Measurements from ENCODE around the gene CNTNAP3. TPM values are rescaled to one million over a fixed set of nuclear protein-coding genes. Genes with fewer than 3 reads are reported as not detected.
A peak's percentile ranks its signal among the peaks of the same experiment; 100 is the strongest.
"Not testable (repeated sequence)": the region's sequence is repeated elsewhere in the genome, so short reads cannot be mapped to it uniquely, and the experiment has no call there.

CNTNAP3 gene
- under 1 TPM; 0.28 to 0.98 (median 0.80) TPM for total RNA-seq
- under 1 TPM; 0.53 to 0.92 TPM for polyA plus RNA-seq

DNA sequence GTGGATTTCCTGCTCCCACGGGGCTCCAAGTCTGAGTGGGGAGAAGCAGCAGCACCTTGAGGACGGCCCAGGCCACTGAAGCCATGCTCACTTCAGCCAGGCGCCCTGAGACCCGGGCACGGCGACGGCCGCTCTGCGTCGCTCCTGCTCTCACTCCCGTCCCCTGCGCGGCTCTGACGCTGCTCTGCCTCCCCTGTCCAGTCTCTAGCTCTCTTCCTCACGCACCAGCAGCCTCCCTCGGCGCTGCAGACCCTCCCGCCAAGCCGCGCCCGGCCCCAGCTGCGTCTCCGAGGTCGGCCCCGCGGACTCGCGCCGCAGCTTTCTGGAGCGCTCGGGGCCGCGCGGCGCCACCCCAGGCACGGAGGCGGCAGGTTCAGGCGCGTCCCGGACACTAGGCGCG is at the start of gene CNTNAP3:
TSS of gene CNTNAP3 (minus strand) at position 188 of the 400 bp plus-strand sequence. CDS start at position 85, 103 bp downstream.
- FAIRE-seq; ATAC-seq; H3K27me3 ChIP-seq; H3K36me3 ChIP-seq; H3K27ac ChIP-seq; H3K4me1 ChIP-seq; intact Hi-C loops (cut with DNase I); H3K9me3 ChIP-seq; H3K4me3 ChIP-seq: not testable (repeated sequence)
- WGBS, 2 donors, result 0% methylated on average over 4 of the region's 42 CpGs; no CpG with 5 or more reads in 1 of the 2 donors
- DNase-seq, result peak in 2 of 6 donors; percentile 5 to 7

DNA sequence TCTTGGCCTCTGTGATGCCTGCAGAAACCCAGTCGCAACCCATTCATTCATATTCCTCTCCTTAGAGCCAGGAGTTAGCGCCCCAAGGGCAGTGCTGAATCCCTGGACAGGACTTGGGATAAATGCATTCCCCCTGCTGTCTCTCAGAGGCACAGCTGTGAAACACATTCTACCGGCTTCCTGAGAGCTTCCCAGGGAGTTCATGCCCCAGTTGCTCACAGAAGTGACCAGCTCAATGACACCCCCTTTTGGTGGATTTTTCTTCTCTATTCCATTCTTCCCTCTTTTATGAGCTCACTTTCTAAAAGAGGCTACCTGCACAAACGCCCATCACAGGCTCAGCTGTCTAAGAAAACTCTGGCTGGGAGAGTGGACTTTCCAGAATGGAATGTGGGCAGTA is 8.0 kb downstream of the CNTNAP3 start:
- DNase-seq; H3K9me3 ChIP-seq; intact Hi-C loops (cut with DNase I); H3K27me3 ChIP-seq; ATAC-seq; H3K27ac ChIP-seq; FAIRE-seq; H3K4me1 ChIP-seq; H3K36me3 ChIP-seq; H3K4me3 ChIP-seq: not testable (repeated sequence)
- WGBS, 2 donors, result 17 to 100% methylated on average over 1 of the region's 4 CpGs

DNA sequence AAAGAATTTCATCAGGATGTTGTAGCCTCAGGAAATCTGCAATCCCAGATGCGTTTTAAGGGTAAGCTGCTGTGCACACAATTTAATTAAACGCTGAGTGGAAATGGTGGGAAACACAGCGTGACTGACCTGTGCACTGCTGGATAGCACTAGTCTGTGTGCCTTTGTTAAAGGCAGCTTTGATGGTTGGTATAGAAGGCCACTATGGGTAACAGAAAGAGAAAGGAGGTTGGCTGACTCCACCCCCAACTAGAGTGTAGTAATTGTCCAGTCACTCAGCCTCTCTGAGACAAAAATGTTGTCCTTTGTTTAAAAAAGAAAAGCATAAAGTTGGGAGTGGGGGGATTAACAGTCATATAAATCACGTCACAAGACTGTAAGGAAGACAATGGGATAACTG is 45.5 kb downstream of the CNTNAP3 start:
- intact Hi-C loops (cut with DNase I), result not testable (repeated sequence)

DNA sequence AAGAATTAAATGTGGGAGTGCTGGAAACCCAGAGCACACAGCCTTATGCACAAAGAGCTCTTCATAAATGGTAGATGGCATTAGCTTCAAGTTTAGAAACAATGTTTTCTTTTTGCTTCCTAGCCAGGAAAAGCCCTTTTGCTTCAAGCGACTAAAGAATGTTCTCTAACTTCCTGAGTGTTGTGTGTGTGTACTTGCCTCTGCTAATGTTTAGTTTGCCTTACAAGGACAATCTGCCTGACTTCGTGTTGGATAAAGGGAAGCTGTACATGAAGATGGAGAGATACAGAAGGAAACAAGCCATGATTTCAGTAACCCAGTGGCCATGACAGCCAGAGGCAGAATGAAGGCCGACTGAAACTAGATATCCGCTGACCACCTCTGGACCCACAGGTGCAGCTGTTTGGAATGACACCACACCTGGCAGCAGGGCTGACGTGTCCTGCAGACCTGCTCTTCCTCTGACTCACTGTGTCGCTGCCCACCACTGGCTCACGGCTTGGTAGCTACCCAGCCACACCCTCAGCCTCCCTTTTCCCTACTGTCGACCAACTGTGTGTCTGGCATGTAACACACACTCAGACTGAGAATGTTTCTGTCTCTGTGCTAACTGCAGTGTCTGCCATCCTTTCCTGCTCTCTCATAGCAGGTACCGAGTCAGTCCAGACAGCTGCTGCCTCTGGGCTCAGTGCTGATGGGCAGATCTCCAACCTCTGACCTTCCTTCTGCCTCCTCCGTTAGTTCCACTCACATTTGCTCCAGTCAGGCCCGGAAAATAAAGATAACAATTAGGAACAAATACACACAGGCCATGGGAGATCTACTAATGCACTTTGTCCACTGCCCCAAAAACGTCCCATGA is 55.6 kb downstream of the CNTNAP3 start:
- H3K4me3 ChIP-seq; DNase-seq; FAIRE-seq; H3K9me3 ChIP-seq; H3K27me3 ChIP-seq; H3K27ac ChIP-seq; H3K4me1 ChIP-seq; H3K36me3 ChIP-seq; ATAC-seq; intact Hi-C loops (cut with DNase I): not testable (repeated sequence)
- WGBS, 2 donors, result no CpG with 5 or more reads among the region's 12 CpGs

More for the DNA sequence above, 45.5 kb downstream of the CNTNAP3 start:
- H3K27ac ChIP-seq, H3K4me1 ChIP-seq, DNase-seq, H3K4me3 ChIP-seq, H3K27me3 ChIP-seq, H3K9me3 ChIP-seq, H3K36me3 ChIP-seq, ATAC-seq: not testable (repeated sequence)
- no CpG with 5 or more reads among the region's 4 CpGs for WGBS, 2 donors
- FAIRE-seq, result peak; percentile 56

DNA sequence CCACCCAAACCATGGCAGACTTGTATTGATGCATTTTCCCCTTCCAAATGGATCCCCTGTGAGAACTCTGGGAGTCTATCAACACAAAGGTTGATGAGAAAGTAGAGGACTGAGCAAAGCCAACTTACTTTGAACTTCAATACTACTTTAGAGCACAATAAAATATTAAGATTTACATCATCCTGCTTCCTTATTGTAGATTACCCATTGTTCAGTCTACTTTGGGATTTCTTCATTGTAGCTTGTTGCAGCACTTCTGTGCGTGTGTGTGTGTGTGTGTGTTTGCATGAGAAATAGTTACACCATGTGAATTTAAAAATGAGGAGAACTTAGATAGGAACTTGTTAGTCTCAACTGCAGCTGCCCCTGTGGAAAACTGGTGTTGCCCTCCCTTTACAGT is 72.0 kb downstream of the CNTNAP3 start:
- H3K27me3 ChIP-seq; H3K9me3 ChIP-seq; H3K27ac ChIP-seq; H3K4me1 ChIP-seq; H3K4me3 ChIP-seq; DNase-seq; H3K36me3 ChIP-seq; intact Hi-C loops (cut with DNase I); FAIRE-seq; ATAC-seq: not testable (repeated sequence)
- no CpG with 5 or more reads among the region's 1 CpG for WGBS, 2 donors

DNA sequence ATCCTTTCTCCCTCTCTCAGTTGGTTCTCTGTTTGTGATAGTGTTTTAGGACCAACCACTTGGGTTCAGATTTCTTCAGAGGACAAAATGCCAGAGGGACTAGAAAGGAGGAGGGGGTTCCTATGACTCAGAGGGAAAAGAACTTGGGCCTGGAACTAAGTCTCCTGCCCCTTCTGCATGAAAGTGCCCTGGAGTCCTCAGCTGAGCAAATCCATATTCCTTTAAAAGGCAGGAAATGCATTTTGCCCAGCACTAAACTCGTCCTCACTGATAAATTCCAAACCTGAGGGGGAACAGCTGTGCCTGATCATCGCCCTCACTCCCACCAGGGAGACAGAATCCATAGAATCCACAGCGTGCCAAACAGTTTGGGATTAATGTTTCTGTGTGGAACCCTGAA is 78.2 kb downstream of the CNTNAP3 start:
- H3K36me3 ChIP-seq; ATAC-seq; H3K27ac ChIP-seq; H3K4me3 ChIP-seq; DNase-seq; H3K9me3 ChIP-seq; H3K27me3 ChIP-seq; FAIRE-seq; intact Hi-C loops (cut with DNase I); H3K4me1 ChIP-seq: not testable (repeated sequence)
- WGBS, 2 donors, result no CpG with 5 or more reads among the region's 3 CpGs

DNA sequence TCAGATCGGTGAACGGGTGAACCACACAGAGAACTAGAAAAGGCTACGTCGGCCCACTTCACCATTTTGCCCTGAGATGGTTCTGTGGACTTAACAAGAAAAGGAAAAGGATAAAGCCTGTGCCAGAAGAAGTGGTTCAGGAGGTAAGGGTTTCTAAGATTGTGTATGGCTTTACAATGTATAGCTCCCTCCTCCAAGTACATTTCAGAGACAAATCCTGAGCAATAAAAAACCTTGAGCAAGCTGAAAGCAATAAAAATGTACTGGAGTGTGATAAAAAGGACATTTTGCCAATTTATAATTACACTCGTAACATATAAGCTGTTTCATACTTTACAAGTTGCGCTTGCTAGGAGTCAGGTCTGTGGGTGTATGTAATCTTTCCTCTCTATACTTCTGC is 81.3 kb downstream of the CNTNAP3 start:
- H3K4me3 ChIP-seq; H3K36me3 ChIP-seq; DNase-seq; H3K9me3 ChIP-seq; FAIRE-seq; H3K27me3 ChIP-seq; intact Hi-C loops (cut with DNase I); H3K4me1 ChIP-seq; ATAC-seq; H3K27ac ChIP-seq: not testable (repeated sequence)
- 83% methylated on average over 2 of the region's 6 CpGs; no CpG with 5 or more reads in 1 of the 2 donors for WGBS, 2 donors

DNA sequence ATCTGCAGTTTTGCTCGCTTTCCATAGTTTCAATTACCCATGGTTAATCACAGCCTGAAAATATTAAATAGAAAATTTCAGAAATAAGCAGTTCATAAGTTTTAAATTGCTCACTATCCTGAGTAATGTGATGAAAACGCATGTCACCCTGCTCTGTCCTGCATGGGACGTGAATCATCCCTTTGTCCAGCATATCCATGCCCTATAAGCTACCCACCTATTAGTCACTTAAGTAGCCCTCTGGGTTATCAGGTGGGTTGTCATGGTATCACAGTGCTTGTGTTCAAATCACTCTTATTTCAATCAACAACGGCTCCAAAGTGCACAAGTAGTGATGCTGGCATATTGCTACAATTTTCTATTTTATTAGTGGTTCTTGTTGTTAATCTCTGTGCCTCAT is 82.1 kb downstream of the CNTNAP3 start:
- H3K36me3 ChIP-seq; H3K4me3 ChIP-seq; H3K4me1 ChIP-seq; H3K27me3 ChIP-seq; DNase-seq; intact Hi-C loops (cut with DNase I); ATAC-seq; H3K9me3 ChIP-seq; FAIRE-seq; H3K27ac ChIP-seq: not testable (repeated sequence)
- WGBS, 2 donors, result no CpG with 5 or more reads among the region's 4 CpGs

DNA sequence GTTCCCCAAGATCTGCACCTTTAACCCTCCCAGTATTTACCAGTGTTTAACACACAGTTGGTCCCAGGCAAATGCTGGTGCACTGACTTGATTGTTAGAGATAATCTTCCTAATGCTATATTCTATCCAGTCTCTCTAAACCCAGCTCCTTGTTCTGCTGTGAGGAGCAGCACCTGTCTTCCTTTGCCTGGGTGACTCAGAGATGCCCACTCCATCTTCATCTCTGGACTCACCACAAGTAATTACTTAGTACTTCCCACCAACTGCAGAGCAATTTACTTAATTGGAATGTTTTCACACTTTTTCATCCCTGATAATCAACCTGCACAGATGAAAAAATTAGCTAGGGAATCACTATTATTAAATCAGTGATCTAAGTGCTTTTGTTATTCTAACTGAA is 87.6 kb downstream of the CNTNAP3 start:
- ATAC-seq; H3K36me3 ChIP-seq; H3K27me3 ChIP-seq; intact Hi-C loops (cut with DNase I); H3K4me3 ChIP-seq; H3K9me3 ChIP-seq; DNase-seq; H3K27ac ChIP-seq; FAIRE-seq; H3K4me1 ChIP-seq: not testable (repeated sequence)

DNA sequence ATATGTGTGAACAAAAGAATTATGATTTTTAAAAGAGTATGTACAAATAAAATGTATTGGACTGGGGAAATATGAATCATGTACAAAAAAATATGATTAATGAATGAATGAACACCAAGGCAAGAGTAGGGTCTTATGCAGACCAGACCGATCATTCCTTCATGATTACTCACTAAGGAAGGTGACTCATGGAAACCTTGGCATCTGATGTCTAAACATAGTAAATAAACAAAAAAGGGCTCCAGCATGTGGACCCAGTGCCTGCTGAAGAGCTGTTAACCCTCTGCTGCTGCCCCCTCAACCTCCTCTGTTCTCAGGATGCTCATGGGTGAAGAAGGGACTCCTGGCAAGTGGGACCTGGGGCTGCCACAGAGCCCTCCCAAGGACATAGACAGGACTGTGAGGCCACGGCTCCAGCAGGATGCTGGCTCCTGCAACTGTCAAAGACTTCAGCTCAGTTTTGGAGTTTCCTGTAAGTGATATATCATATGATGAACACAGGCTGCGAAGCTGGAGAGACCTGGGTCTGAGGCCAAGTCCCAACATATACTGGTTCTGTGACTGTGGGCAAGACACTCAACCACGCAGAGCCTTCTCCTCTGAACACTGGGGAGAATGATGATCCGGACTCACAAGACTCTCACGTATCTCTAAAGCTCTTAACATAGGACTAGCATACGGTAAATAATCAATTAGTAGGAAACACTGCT is 89.8 kb downstream of the CNTNAP3 start:
- H3K36me3 ChIP-seq; H3K27ac ChIP-seq; FAIRE-seq; H3K4me1 ChIP-seq; H3K4me3 ChIP-seq; intact Hi-C loops (cut with DNase I); ATAC-seq; H3K9me3 ChIP-seq; DNase-seq; H3K27me3 ChIP-seq: not testable (repeated sequence)
- WGBS, 2 donors, result no CpG with 5 or more reads among the region's 7 CpGs

DNA sequence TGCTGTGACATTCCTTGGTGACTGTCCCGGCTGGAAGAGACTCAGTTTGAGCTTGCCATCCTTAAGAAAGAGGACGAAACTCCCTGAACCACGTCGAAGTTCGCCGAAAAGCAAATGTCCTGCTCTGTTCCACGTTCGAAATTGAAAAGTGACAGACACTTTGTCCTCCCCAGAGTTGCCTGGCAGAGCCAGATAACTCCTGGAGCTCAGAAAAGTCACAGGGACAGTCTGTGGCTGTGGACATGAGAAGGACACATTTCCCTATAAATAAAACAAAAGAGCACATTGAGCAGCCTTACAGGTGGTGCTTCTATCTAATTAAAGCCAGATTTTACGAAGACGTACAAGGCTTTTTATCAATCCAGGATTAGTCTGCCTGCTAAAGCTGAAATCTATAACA is 116.6 kb downstream of the CNTNAP3 start:
- H3K36me3 ChIP-seq; H3K4me3 ChIP-seq; ATAC-seq; DNase-seq; H3K27ac ChIP-seq; H3K4me1 ChIP-seq; H3K9me3 ChIP-seq; FAIRE-seq; intact Hi-C loops (cut with DNase I); H3K27me3 ChIP-seq: not testable (repeated sequence)
- no CpG with 5 or more reads among the region's 10 CpGs for WGBS, 2 donors

DNA sequence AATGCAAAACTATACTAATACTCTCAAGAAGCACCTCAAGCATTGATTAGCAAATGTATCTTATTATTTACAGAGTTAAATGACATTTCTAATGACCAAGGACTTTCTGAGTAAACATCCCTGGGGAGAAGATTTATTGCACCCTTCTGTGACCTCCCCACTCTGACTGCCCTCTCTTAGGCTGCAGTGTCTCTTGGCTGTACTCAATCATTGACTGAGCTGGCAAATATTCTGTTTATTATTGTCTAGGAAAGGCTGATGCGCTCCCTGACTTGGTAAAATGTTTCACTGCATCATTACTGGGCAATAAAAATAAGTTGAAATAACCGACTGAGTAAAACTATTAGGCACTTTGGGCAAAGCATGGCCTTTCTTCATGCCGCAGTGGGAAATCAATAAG is 130.3 kb downstream of the CNTNAP3 start:
- FAIRE-seq; intact Hi-C loops (cut with DNase I); H3K27ac ChIP-seq; H3K4me3 ChIP-seq; H3K36me3 ChIP-seq; DNase-seq; ATAC-seq; H3K27me3 ChIP-seq; H3K4me1 ChIP-seq; H3K9me3 ChIP-seq: not testable (repeated sequence)
- WGBS, 2 donors, result no CpG with 5 or more reads among the region's 3 CpGs

Measured in pancreas (tissue), 10 donors.